Upper lobe of left lung (tissue), 6 donors: ENCODE results near the gene CCDC7. TPM values are rescaled to one million over a fixed set of nuclear protein-coding genes. Genes with fewer than 3 reads are reported as not detected.

Experiments used
- ATAC-seq, 2 donors: fragments of 200-7000 bp; cut with Tn5 transposase; one replicate each; pipeline ENCODE4 v1.9.1; 2022; ENCODE audit warnings: mild to moderate bottlenecking in 2 of 2, moderate library complexity in 2 of 2; ENCODE audit not compliant: low FRiP score in 2 of 2
- DNase-seq, 2 donors: peaks; one replicate each; pipeline ENCODE4 v3.0.0-alpha.2; 2019 to 2020
- H3K27ac ChIP-seq, 4 donors: fragments of 200-600 bp; sonication (generic); one replicate each; pipeline ENCODE4 v1.5.1; 2016 to 2019
- H3K27me3 ChIP-seq, 4 donors: fragments of 200-600 bp; sonication (generic); one replicate each; pipeline ENCODE4 v1.5.1; 2017 to 2019
- H3K36me3 ChIP-seq, 4 donors: fragments of 200-600 bp; sonication (generic); one replicate each; pipeline ENCODE4 v1.5.1; 2016 to 2019
- H3K4me1 ChIP-seq, 4 donors: fragments of 200-600 bp; sonication (generic); one replicate each; pipeline ENCODE4 v1.5.1; 2018 to 2019
- H3K4me3 ChIP-seq, 4 donors: fragments of 200-600 bp; sonication (generic); one replicate each; pipeline ENCODE4 v1.5.1; 2017 to 2019; ENCODE audit warnings: mild to moderate bottlenecking in 2 of 4, moderate library complexity in 1 of 4
- H3K9me3 ChIP-seq, 4 donors: fragments of 200-600 bp; sonication (generic); one replicate each; pipeline ENCODE4 v1.5.1; 2018 to 2019
- CTCF ChIP-seq, 6 experiments: fragments of 450-650 bp in 4 of 6; fragments of 200-600 bp in 2 of 6; sonication (generic) in 2 of 6; IDR thresholded peaks; one replicate each; pipeline ENCODE4 v1.5.1; 2016 to 2019; ENCODE audit warnings: antibody characterized with exemption in 6 of 6
- EP300 ChIP-seq, 4 donors: sonication (generic); formaldehyde crosslinking; IDR thresholded peaks; one replicate each; pipeline ENCODE4 v1.5.1; 2017; ENCODE audit warnings: antibody characterized with exemption in 4 of 4, control low read depth in 2 of 4
- POLR2A ChIP-seq, 4 donors: fragments of 450-650 bp; IDR thresholded peaks; one replicate each; pipeline ENCODE4 v1.5.1; 2016 to 2017; ENCODE audit warnings: antibody characterized with exemption in 4 of 4, mild to moderate bottlenecking in 2 of 4
- POLR2AphosphoS5 ChIP-seq, 2 donors: sonication (generic); formaldehyde crosslinking; IDR thresholded peaks; one replicate each; pipeline ENCODE4 v1.5.1; 2017; ENCODE audit warnings: antibody characterized with exemption in 2 of 2
- whole genome bisulfite sequencing, 2 donors: methylation state at CpG; one replicate each; pipeline ENCODE4 v1.1.5; 2017 to 2018; 5-methylcytosine and 5-hydroxymethylcytosine counted together
- total RNA-seq, 6 donors: library from RNA; depleted of rRNA in 4 of 6; stranded (reverse); fragments of >200 nt in 4 of 6; gene quantifications; one replicate each; pipeline versions ENCODE4 v1.1.0 to v1.2.1, GENCODE V29; 2016 to 2021
- donor health status: DM: no; HTN: no; CAD: no; lungs with moderate emphysema.
- donor health status: DM: no; HTN: yes; CAD: no; lungs with severe emphysema.

Gene CCDC7
- total RNA-seq, 6 donors from 2014 or later: 6.4 to 39.8 (median 18.0) TPM

GRCh38 chr10:32446536-32447406, 831 bp downstream of the CCDC7 start:
- WGBS, 2 donors: 0 to 2% methylated on average over 18 of the region's 18 CpGs

GRCh38 chr10:32454148-32454547, 8.2 kb downstream of the CCDC7 start:
- 97 to 99% methylated on average over 4 of the region's 4 CpGs for WGBS, 2 donors
- TF ChIP-seq CTCF (IDR thresholded peaks at IDR 0.05) (no peak), EP300 (IDR thresholded peaks at IDR 0.05) (no peak), POLR2AphosphoS5 (IDR thresholded peaks at IDR 0.05) (no peak), POLR2A (IDR thresholded peaks at IDR 0.05) (no peak)
- H3K27me3 ChIP-seq: no peaks in the 10 kb centered on the region
- ATAC-seq (no peak), DNase-seq (no peak)
- H3K27ac ChIP-seq: no peak overlapping the region
- no peaks in the 10 kb centered on the region for H3K4me1 ChIP-seq
- peaks cover 0 to 12% (median 4%) of the 10 kb centered on the region in 4 donors for H3K36me3 ChIP-seq
- no peaks in the 10 kb centered on the region for H3K9me3 ChIP-seq
- no peak overlapping the region for H3K4me3 ChIP-seq

More at GRCh38 chr10:32446536-32447406, 831 bp downstream of the CCDC7 start:
- Histone ChIP-seq H3K27me3 (no peaks in the 10 kb centered on the region), H3K9me3 (no peaks in the 10 kb centered on the region), H3K4me3 (peak overlapping the region; percentile 39 to 68 (median 57)), H3K36me3 (no peaks in the 10 kb centered on the region), H3K27ac (peak overlapping the region; percentile 93 to 97 (median 95)), H3K4me1 (peaks cover 0 to 10% (median 2%) of the 10 kb centered on the region in 4 donors)
- TF ChIP-seq POLR2AphosphoS5 (IDR thresholded peaks at IDR 0.05) (no peak), CTCF (IDR thresholded peaks at IDR 0.05) (no peak), POLR2A (IDR thresholded peaks at IDR 0.05) (no peak), EP300 (IDR thresholded peaks at IDR 0.05) (no peak)
- DNase-seq (no peak), ATAC-seq (peak in 1 of 2 donors; percentile 60)

- H3K4me1 ChIP-seq: no peaks in the 10 kb centered on the region
- H3K36me3 ChIP-seq: peaks cover 0 to 5% (median 2%) of the 10 kb centered on the region in 4 donors
- H3K4me3 ChIP-seq: no peak overlapping the region
- no peaks in the 10 kb centered on the region for H3K9me3 ChIP-seq
- no peaks in the 10 kb centered on the region for H3K27me3 ChIP-seq
- WGBS, 2 donors: 31 to 72% methylated on average over 1 of the region's 1 CpG
- ATAC-seq (no peak), DNase-seq (no peak)
- no peak overlapping the region for H3K27ac ChIP-seq
- TF ChIP-seq CTCF (IDR thresholded peaks at IDR 0.05): no peak
- no peak for TF ChIP-seq EP300 (IDR thresholded peaks at IDR 0.05)
- no peak for TF ChIP-seq POLR2AphosphoS5 (IDR thresholded peaks at IDR 0.05)
- TF ChIP-seq POLR2A (IDR thresholded peaks at IDR 0.05): no peak
Measured at GRCh38 chr10:32459051-32459698, 13.2 kb downstream of the CCDC7 start.

GRCh38 chr10:32461203-32461602, 15.3 kb downstream of the CCDC7 start:
- no peak for TF ChIP-seq POLR2A (IDR thresholded peaks at IDR 0.05)
- no peak for TF ChIP-seq EP300 (IDR thresholded peaks at IDR 0.05)
- no peak for TF ChIP-seq CTCF (IDR thresholded peaks at IDR 0.05)
- Histone ChIP-seq H3K36me3 (peaks cover 0 to 4% (median 1%) of the 10 kb centered on the region in 4 donors), H3K4me1 (no peaks in the 10 kb centered on the region), H3K4me3 (no peak overlapping the region), H3K27ac (no peak overlapping the region), H3K9me3 (no peaks in the 10 kb centered on the region), H3K27me3 (no peaks in the 10 kb centered on the region)
- DNase-seq: no peak
- no peak for ATAC-seq
- WGBS, 2 donors: 81 to 88% methylated on average over 1 of the region's 1 CpG
